ENCODE data around the gene NID1.

NID1 gene, protein sequence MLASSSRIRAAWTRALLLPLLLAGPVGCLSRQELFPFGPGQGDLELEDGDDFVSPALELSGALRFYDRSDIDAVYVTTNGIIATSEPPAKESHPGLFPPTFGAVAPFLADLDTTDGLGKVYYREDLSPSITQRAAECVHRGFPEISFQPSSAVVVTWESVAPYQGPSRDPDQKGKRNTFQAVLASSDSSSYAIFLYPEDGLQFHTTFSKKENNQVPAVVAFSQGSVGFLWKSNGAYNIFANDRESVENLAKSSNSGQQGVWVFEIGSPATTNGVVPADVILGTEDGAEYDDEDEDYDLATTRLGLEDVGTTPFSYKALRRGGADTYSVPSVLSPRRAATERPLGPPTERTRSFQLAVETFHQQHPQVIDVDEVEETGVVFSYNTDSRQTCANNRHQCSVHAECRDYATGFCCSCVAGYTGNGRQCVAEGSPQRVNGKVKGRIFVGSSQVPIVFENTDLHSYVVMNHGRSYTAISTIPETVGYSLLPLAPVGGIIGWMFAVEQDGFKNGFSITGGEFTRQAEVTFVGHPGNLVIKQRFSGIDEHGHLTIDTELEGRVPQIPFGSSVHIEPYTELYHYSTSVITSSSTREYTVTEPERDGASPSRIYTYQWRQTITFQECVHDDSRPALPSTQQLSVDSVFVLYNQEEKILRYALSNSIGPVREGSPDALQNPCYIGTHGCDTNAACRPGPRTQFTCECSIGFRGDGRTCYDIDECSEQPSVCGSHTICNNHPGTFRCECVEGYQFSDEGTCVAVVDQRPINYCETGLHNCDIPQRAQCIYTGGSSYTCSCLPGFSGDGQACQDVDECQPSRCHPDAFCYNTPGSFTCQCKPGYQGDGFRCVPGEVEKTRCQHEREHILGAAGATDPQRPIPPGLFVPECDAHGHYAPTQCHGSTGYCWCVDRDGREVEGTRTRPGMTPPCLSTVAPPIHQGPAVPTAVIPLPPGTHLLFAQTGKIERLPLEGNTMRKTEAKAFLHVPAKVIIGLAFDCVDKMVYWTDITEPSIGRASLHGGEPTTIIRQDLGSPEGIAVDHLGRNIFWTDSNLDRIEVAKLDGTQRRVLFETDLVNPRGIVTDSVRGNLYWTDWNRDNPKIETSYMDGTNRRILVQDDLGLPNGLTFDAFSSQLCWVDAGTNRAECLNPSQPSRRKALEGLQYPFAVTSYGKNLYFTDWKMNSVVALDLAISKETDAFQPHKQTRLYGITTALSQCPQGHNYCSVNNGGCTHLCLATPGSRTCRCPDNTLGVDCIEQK

DNA sequence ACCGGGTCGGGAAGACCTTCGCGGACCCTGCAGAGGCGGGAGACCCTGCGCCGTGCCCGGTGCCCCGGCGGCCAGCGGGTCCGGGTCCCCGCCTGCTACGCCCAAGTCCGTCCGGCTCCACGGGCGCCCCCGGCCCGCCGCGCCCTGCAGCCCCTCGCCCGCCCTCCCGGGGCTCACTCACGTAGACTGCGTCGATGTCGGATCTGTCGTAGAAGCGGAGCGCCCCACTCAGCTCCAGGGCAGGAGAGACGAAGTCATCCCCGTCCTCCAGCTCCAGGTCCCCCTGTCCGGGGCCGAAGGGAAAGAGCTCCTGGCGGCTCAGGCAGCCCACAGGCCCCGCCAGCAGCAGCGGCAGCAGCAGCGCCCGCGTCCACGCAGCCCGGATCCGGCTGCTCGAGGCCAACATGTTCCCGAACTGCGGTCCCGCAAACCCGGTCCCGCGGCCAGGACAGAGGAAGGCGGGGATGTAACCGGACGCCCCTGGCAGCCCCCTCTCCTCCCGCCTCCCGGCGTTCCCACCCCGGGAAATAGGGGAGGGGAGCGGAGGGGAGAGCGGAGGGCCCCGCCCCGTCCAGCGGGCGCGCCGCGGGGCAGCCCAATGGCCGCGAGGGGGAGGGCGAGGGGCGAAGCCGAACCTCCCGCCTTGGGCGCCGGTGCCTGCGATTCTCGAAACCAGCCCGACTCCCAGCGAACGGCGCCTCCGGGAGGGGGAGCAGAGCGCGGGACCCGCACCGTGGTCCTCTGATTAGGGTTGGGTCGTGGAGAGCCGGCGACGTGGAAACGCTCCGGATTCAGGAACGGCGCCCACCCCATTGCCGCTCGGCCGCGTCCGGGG, at the start of gene NID1:
TSS of gene NID1 (minus strand) at position 417 of the 835 bp plus-strand sequence. CDS start at position 406, 11 bp downstream.
- H3K4me3 Mint-ChIP-seq = peak within 1 kb of the TSS; percentile 42
- H3K9me3 Mint-ChIP-seq = no peaks in the 10 kb centered on the region
- peaks cover 25% of the 10 kb centered on the region for H3K4me1 Mint-ChIP-seq
- peaks cover 70% of the 10 kb centered on the region for H3K27me3 Mint-ChIP-seq
- peak; percentile 32 for DNase-seq
- no peak within 1 kb of the TSS for H3K27ac Mint-ChIP-seq
- CTCF ChIA-PET = interaction anchor here (1.5 kb wide), 1 partner anchor 93 kb away, joined by 4 read pairs; no protein-coding TSS in a partner anchor
- H3K36me3 Mint-ChIP-seq = no peaks in the 10 kb centered on the region

DNA sequence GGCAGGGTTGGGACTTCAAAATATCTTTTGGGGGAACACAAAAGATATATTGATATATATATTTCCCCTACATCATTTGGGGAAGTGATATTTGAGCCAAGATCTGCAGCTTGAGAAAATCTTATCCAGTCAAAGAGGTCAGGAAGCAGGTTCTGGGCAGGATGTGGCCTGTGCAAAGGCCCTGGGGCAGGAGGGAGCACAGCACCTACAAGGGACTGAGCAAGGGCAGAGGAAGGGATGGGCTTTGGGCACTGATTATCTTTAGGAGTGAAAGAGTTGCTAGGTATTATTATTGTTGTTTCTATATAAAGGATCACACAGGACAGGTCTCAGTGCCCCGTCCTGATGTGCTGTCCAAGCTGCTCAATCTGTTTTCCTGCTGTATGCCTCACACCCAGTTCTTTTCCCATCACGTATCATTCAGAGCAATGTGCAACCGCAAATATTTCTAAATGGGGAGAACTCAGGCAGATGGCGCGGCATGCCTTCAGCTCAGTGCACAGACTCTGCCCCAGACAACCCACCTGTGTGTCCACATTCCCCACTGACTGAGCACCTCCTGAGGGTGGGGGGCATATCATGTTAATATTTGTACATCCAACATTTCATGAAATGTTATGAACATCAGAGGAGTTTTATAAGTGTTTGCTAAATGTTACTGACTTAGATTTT, 49.3 kb upstream of the NID1 start:
- Mint-ChIP-seq H3K27me3 (peaks cover 4% of the 10 kb centered on the region), H3K4me1 (no peaks in the 10 kb centered on the region), H3K4me3 (no peak overlapping the region), H3K36me3 (no peaks in the 10 kb centered on the region), H3K27ac (no peak overlapping the region), H3K9me3 (no peaks in the 10 kb centered on the region)
- CTCF ChIA-PET = interaction anchor here (1.1 kb wide), 1 partner anchor 11 kb away, joined by 4 read pairs; no protein-coding TSS in a partner anchor
- DNase-seq = no peak

DNA sequence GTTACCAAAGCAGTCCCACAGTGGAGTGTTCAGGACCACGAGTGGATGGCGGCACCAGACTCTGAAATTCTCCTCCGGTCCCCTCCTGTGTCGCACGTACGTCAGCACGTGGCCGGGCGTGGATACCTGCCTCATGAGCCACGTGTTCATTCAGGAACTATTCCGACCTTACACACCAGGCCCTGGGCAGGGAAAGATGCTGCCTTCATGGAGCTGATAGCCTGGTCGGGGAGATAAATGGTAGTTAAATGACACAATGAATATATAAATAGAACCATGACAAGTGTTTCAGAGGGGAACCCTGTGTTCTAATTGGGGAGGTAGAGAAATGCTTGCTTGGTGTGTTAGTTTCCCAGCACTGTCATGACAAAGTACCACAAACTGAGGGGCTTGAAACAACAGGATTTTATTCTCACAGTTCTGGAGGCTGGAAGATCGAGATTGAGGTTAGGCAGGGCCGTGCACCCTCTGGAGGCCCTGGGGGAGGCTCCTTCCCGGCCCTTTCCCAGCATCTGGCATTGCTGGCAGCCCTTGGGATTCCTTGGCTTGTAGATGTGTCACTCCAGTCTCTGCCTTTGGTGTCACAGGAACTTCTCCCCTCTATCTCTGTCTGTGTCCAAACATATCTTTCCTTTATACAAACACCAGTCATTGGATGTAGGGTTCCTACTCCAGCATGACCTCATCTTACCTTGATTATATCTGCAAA, 48.6 kb upstream of the NID1 start:
- Mint-ChIP-seq H3K4me3 (no peak overlapping the region), H3K36me3 (no peaks in the 10 kb centered on the region), H3K9me3 (no peaks in the 10 kb centered on the region), H3K27ac (no peak overlapping the region), H3K27me3 (peaks cover 4% of the 10 kb centered on the region), H3K4me1 (no peaks in the 10 kb centered on the region)
- DNase-seq = no peak
- CTCF ChIA-PET = interaction anchor here (1.1 kb wide), 1 partner anchor 11 kb away, joined by 4 read pairs; no protein-coding TSS in a partner anchor

DNA sequence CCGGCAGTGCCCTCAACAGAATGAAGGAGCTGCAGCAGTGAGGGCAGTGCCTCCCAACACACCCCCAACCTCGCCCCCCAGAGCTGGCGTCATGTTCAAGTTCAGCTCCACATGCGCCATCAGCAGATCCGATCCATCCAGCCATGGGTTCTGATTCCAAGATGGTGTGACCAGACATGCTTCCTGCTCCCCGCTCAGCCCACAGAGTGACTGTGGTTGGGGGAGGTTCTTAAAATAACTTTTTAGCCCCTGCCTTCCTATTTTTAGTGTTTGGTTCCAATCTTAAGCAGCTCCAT, 47.4 kb upstream of the NID1 start:
- no peak overlapping the region for H3K27ac Mint-ChIP-seq
- peaks cover 4% of the 10 kb centered on the region for H3K27me3 Mint-ChIP-seq
- H3K4me1 Mint-ChIP-seq = no peaks in the 10 kb centered on the region
- CTCF ChIA-PET = interaction anchor here (0.7 to 1.2 kb wide), 2 partner anchors 8 to 377 kb away, joined by 3 read pairs; no protein-coding TSS in a partner anchor
- DNase-seq = no peak
- H3K9me3 Mint-ChIP-seq = no peaks in the 10 kb centered on the region
- no peak overlapping the region for H3K4me3 Mint-ChIP-seq
- H3K36me3 Mint-ChIP-seq = no peaks in the 10 kb centered on the region

DNA sequence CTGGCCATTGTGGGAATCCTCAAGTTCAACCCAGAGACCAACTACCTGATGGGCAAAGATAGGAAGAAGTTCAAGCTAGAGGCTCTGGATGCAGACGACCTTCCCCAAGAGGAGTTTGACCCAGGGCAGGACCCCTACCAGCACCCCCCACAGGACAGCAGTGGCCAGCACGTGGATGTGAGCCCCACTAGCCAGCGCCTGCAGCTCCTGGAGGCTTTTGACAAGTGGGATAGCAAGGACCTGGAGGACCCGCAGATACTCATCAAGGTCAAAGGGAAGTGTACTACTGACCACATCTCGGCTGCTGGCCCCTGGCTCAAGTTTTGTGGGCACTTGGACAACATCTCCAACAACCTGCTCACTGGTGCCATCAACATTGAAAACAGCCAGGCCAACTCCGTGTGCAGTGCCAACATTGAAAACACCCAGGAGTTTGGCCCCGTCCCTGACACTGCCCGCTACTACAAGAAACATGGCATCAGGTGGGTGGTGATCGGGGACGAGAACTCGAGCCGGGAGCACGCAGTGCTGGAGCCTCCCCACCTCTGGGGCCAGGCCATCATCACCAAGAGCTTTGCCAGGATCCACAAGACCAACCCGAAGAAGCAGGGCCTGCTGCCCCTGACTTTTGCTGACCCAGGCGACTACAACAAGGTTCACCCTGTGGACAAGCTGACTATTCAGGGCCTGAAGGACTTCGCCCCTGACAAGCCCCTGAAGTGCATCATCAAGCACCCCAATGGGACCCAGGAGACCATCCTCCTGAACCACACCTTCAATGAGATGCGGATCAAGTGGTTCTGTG, 46.8 kb upstream of the NID1 start:
- H3K4me1 Mint-ChIP-seq = no peaks in the 10 kb centered on the region
- H3K9me3 Mint-ChIP-seq = no peaks in the 10 kb centered on the region
- H3K36me3 Mint-ChIP-seq = no peaks in the 10 kb centered on the region
- no peak for DNase-seq
- H3K27ac Mint-ChIP-seq = no peak overlapping the region
- H3K4me3 Mint-ChIP-seq = no peak overlapping the region
- H3K27me3 Mint-ChIP-seq = peaks cover 4% of the 10 kb centered on the region
- CTCF ChIA-PET = interaction anchor here (0.7 to 1.5 kb wide), 4 partner anchors 7 to 378 kb away, joined by 3 to 5 read pairs (median 3); no protein-coding TSS in a partner anchor

DNA sequence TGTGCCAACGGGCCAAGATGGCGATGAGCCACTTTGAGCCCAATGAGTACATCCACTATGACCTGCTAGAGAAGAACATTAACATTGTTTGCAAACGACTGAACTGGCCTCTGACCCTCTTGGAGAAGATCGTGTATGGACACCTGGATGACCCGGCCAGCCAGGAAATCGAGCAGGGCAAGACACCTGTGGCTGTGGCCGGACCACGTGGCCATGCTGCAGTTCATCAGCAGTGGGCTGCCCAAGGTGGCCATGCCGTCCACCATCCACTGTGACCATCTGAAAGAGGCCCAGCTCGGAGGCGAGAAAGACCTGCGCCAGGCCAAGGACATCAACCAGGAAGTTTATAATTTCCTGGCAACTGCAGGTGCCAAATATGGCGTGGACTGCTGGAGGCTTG, 45.2 kb upstream of the NID1 start:
- Mint-ChIP-seq H3K27me3 (peaks cover 4% of the 10 kb centered on the region), H3K27ac (no peak overlapping the region), H3K4me3 (no peak overlapping the region), H3K9me3 (no peaks in the 10 kb centered on the region), H3K4me1 (no peaks in the 10 kb centered on the region), H3K36me3 (no peaks in the 10 kb centered on the region)
- CTCF ChIA-PET = interaction anchor here (1.0 to 1.5 kb wide), 4 partner anchors 11 to 341 kb away, joined by 3 to 5 read pairs (median 4); no protein-coding TSS in a partner anchor
- DNase-seq = no peak

DNA sequence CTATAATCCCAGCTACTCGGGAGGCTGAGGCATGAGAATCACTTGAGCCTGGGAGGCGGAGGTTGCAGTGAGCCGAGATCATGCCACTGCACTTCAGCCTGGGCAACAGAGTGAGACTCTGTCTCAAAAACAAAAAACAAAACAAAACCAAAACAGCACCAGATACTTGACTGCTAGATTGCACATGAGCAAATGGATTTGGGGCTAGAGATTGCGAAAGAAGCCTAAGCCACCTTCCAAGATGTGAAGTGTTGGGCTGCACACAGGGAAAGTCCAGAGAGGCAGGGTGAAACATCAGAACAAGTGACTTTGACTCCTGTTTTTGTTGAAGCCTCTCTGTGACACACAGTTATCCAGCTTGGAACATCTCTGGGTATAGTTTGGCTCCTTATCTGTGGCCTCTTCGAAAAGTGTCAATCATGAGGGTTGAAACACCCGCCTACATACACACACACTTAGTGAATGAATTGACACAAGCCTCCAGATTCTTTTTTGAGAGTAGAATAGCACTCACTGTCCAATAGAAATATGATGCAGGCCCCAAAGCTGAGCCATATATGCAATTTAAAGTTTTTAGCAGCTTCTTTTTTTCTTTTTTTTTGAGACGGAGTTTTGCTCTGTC, 43.2 kb upstream of the NID1 start:
- Mint-ChIP-seq H3K36me3 (no peaks in the 10 kb centered on the region), H3K4me1 (peaks cover 2% of the 10 kb centered on the region), H3K4me3 (no peak overlapping the region), H3K27me3 (peaks cover 4% of the 10 kb centered on the region), H3K27ac (no peak overlapping the region), H3K9me3 (no peaks in the 10 kb centered on the region)
- DNase-seq = no peak
- CTCF ChIA-PET = interaction anchor here (0.8 to 2.5 kb wide), 6 partner anchors 13 to 382 kb away, joined by 3 to 9 read pairs (median 4); no protein-coding TSS in a partner anchor

DNA sequence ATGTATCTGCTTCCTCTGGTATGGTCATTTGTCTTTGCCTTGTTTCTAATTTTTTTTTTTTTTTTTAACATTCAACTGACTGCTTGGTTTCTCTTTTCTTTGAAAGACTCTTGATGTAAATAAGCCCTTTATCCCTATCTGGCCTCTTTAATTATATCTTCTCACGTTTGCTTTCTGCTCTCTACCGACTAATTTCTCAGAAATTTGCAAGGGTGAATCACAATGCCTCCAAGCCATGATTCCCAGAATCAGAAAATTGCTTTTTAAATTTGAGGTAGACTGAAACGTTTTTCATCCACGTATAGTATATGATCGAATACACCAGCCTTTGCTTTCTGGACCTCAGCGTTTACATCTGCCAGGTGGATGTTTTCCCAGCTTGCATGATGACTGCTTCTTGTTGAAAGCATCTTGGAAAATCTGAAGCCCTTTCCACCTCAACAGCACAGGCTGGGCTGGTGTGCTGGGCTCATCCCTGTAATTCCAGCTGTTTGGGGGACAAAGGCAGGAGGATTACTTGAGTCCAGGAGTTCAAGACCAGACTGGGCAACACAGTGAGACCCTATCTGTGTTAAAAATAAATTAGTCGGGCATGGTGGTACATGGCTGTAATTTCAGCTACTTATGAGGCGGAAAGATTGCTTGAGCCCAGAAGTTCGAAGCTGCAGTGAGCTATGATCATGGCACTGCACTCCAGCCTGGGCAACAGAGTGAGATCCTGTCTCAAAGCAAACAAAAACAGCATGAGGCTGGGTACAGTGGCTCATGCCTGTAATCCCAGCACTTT, 42.4 kb upstream of the NID1 start:
- peaks cover 2% of the 10 kb centered on the region for H3K4me1 Mint-ChIP-seq
- no peak overlapping the region for H3K4me3 Mint-ChIP-seq
- CTCF ChIA-PET = interaction anchor here (0.6 to 2.5 kb wide), 9 partner anchors 14 to 438 kb away, joined by 3 to 9 read pairs (median 3); no protein-coding TSS in a partner anchor
- no peak overlapping the region for H3K27ac Mint-ChIP-seq
- no peaks in the 10 kb centered on the region for H3K9me3 Mint-ChIP-seq
- no peak for DNase-seq
- no peaks in the 10 kb centered on the region for H3K36me3 Mint-ChIP-seq
- H3K27me3 Mint-ChIP-seq = peaks cover 4% of the 10 kb centered on the region

DNA sequence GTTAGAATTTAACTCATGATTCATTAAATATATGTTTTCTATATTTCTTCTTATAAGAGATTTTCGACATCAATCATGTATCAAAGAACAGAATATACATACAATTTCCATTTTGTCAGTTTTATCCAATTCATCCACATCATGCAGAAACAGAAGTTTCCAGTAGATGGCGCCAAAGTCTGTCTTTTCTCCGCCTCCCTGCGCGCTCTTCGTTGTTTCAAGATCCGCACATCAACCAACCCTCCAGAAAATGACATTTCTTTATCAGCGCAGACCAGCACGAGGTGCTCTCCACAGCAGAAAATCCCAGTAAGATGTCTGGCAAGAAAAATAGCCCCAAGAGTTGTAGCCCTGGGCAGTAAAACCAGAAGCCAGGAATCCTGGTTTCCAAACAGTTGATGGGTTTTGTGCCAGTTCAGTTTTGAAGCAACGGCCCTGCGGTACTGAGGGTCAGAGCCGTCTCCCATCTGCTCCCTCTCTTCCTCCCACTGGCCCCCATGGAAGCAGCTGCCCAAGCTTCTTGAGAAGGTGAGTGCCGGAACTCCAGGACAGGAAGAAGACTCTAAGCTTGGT, 38.8 kb upstream of the NID1 start:
- Mint-ChIP-seq H3K36me3 (no peaks in the 10 kb centered on the region), H3K4me3 (no peak overlapping the region), H3K27ac (no peak overlapping the region), H3K4me1 (peaks cover 2% of the 10 kb centered on the region), H3K27me3 (no peaks in the 10 kb centered on the region), H3K9me3 (no peaks in the 10 kb centered on the region)
- CTCF ChIA-PET = interaction anchor here (0.9 to 2.3 kb wide), 6 partner anchors 10 to 1283 kb away, joined by 4 to 6 read pairs (median 4); no protein-coding TSS in a partner anchor
- DNase-seq = peak; percentile 68

DNA sequence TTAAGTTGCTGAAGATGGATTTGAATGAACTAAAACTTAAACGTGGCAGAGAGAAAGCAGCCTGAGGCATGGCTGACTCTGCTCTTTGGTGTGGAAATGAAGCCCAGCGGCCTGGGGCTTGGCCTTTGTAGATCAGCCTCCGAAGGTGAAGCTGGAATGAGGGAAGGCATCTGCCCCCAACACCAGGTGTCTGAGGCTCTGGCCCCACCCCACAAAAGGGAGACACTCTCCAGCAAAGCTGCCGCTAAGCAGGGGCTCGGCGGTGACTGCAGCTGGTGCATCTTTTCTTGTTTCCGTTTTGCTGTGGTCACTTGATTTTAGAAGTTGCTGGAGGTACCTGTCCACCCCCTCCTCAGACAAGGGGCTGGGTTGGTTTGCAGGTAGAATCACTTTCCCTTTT, 38.2 kb upstream of the NID1 start:
- no peaks in the 10 kb centered on the region for H3K27me3 Mint-ChIP-seq
- no peaks in the 10 kb centered on the region for H3K36me3 Mint-ChIP-seq
- H3K4me3 Mint-ChIP-seq = no peak overlapping the region
- CTCF ChIA-PET = interaction anchor here (2.1 kb wide), 1 partner anchor 10 kb away, joined by 4 read pairs; no protein-coding TSS in a partner anchor
- H3K27ac Mint-ChIP-seq = no peak overlapping the region
- peaks cover 2% of the 10 kb centered on the region for H3K4me1 Mint-ChIP-seq
- DNase-seq = no peak
- no peaks in the 10 kb centered on the region for H3K9me3 Mint-ChIP-seq
